ENCODE data around the gene MSTN. TPM values are rescaled to one million over a fixed set of nuclear protein-coding genes. Genes with fewer than 3 reads are reported as not detected.
A peak's percentile ranks its signal among the peaks of the same experiment; 100 is the strongest.

The MSTN gene
- total RNA-seq, 1 donor from 2014 or later = not detected

GRCh38 chr2:190063624-190064023, 1.1 kb upstream of the MSTN start:
- no peaks in the 10 kb centered on the region for H3K9me3 Mint-ChIP-seq (ENCODE audit: unreplicated experiment)
- no peaks in the 10 kb centered on the region for H3K27me3 Mint-ChIP-seq (ENCODE audit: low read depth, unreplicated experiment)
- no peaks in the 10 kb centered on the region for H3K27me3 ChIP-seq (ENCODE audit: insufficient read depth, low read length)
- no peaks in the 10 kb centered on the region for H3K79me2 ChIP-seq (ENCODE audit: insufficient read depth, low read length)
- H3K4me3 Mint-ChIP-seq (ENCODE audit: unreplicated experiment) = no peak overlapping the region
- no peaks in the 10 kb centered on the region for H3K4me1 ChIP-seq (ENCODE audit: insufficient read depth, low read length)
- FAIRE-seq (no peak), DNase-seq (ENCODE audit: low read depth) (no peak)
- H3K9ac ChIP-seq (ENCODE audit: low read length) = no peak overlapping the region
- H3K36me3 ChIP-seq (ENCODE audit: insufficient read depth, low read length) = no peaks in the 10 kb centered on the region
- no peaks in the 10 kb centered on the region for H3K4me1 Mint-ChIP-seq (ENCODE audit: low read depth, unreplicated experiment)
- no peaks in the 10 kb centered on the region for H4K20me1 ChIP-seq (ENCODE audit: insufficient read depth, low read length)
- H2AFZ ChIP-seq (ENCODE audit: low read depth, low read length) = no peak overlapping the region
- no peak for TF ChIP-seq EZH2 (IDR thresholded peaks at IDR 0.05; ENCODE audit: insufficient read depth, low read length)
- no peak for TF ChIP-seq CTCF (IDR thresholded peaks at IDR 0.05; ENCODE audit: insufficient read depth, low read depth, low read length)
- no peak overlapping the region for H3K27ac Mint-ChIP-seq (ENCODE audit: unreplicated experiment)
- H3K36me3 Mint-ChIP-seq (ENCODE audit: low read depth, unreplicated experiment) = no peaks in the 10 kb centered on the region
- no peak overlapping the region for H3K4me3 ChIP-seq (ENCODE audit: insufficient read depth, low read depth, low read length)
- H3K27ac ChIP-seq (ENCODE audit: low read depth, low read length) = no peak overlapping the region
- no peak overlapping the region for H3K4me2 ChIP-seq (ENCODE audit: low read length)
- no peaks in the 10 kb centered on the region for H3K9me3 ChIP-seq (ENCODE audit: insufficient read depth, low read depth, low read length)

- peak overlapping the region; percentile 6 for H2AFZ ChIP-seq (ENCODE audit: low read depth, low read length)
- H3K27me3 ChIP-seq (ENCODE audit: insufficient read depth, low read length) = no peaks in the 10 kb centered on the region
- no peaks in the 10 kb centered on the region for H3K9me3 ChIP-seq (ENCODE audit: insufficient read depth, low read depth, low read length)
- H3K4me3 Mint-ChIP-seq (ENCODE audit: unreplicated experiment) = no peak overlapping the region
- no peak overlapping the region for H3K27ac Mint-ChIP-seq (ENCODE audit: unreplicated experiment)
- no peaks in the 10 kb centered on the region for H3K27me3 Mint-ChIP-seq (ENCODE audit: low read depth, unreplicated experiment)
- H3K9ac ChIP-seq (ENCODE audit: low read length) = no peak overlapping the region
- H3K9me3 Mint-ChIP-seq (ENCODE audit: unreplicated experiment) = no peaks in the 10 kb centered on the region
- H4K20me1 ChIP-seq (ENCODE audit: insufficient read depth, low read length) = no peaks in the 10 kb centered on the region
- no peaks in the 10 kb centered on the region for H3K4me1 ChIP-seq (ENCODE audit: insufficient read depth, low read length)
- peak overlapping the region; percentile 35 for H3K4me2 ChIP-seq (ENCODE audit: low read length)
- DNase-seq (ENCODE audit: low read depth) (no peak), FAIRE-seq (no peak)
- no peak overlapping the region for H3K4me3 ChIP-seq (ENCODE audit: insufficient read depth, low read depth, low read length)
- no peaks in the 10 kb centered on the region for H3K36me3 Mint-ChIP-seq (ENCODE audit: low read depth, unreplicated experiment)
- H3K79me2 ChIP-seq (ENCODE audit: insufficient read depth, low read length) = no peaks in the 10 kb centered on the region
- no peaks in the 10 kb centered on the region for H3K36me3 ChIP-seq (ENCODE audit: insufficient read depth, low read length)
- no peak for TF ChIP-seq EZH2 (IDR thresholded peaks at IDR 0.05; ENCODE audit: insufficient read depth, low read length)
- no peak for TF ChIP-seq CTCF (IDR thresholded peaks at IDR 0.05; ENCODE audit: insufficient read depth, low read depth, low read length)
- no peak overlapping the region for H3K27ac ChIP-seq (ENCODE audit: low read depth, low read length)
- H3K4me1 Mint-ChIP-seq (ENCODE audit: low read depth, unreplicated experiment) = no peaks in the 10 kb centered on the region
These were observed 476 bp downstream of the MSTN start for GRCh38 chr2:190062053-190062452.

GRCh38 chr2:190060626-190061025, 1.9 kb downstream of the MSTN start:
- Histone ChIP-seq H3K27me3 (ENCODE audit: insufficient read depth, low read length) (no peaks in the 10 kb centered on the region), H4K20me1 (ENCODE audit: insufficient read depth, low read length) (no peaks in the 10 kb centered on the region), H3K79me2 (ENCODE audit: insufficient read depth, low read length) (no peaks in the 10 kb centered on the region), H3K9ac (ENCODE audit: low read length) (no peak overlapping the region), H3K36me3 (ENCODE audit: insufficient read depth, low read length) (no peaks in the 10 kb centered on the region), H3K9me3 (ENCODE audit: insufficient read depth, low read depth, low read length) (no peaks in the 10 kb centered on the region), H3K27ac (ENCODE audit: low read depth, low read length) (no peak overlapping the region), H3K4me2 (ENCODE audit: low read length) (no peak overlapping the region), H3K4me3 (ENCODE audit: insufficient read depth, low read depth, low read length) (no peak overlapping the region), H3K4me1 (ENCODE audit: insufficient read depth, low read length) (no peaks in the 10 kb centered on the region), H2AFZ (ENCODE audit: low read depth, low read length) (no peak overlapping the region)
- TF ChIP-seq EZH2 (IDR thresholded peaks at IDR 0.05; ENCODE audit: insufficient read depth, low read length) = no peak
- DNase-seq (ENCODE audit: low read depth) (no peak), FAIRE-seq (no peak)
- no peaks in the 10 kb centered on the region for H3K27me3 Mint-ChIP-seq (ENCODE audit: low read depth, unreplicated experiment)
- no peaks in the 10 kb centered on the region for H3K36me3 Mint-ChIP-seq (ENCODE audit: low read depth, unreplicated experiment)
- H3K4me1 Mint-ChIP-seq (ENCODE audit: low read depth, unreplicated experiment) = no peaks in the 10 kb centered on the region
- H3K4me3 Mint-ChIP-seq (ENCODE audit: unreplicated experiment) = no peak overlapping the region
- H3K27ac Mint-ChIP-seq (ENCODE audit: unreplicated experiment) = no peak overlapping the region
- H3K9me3 Mint-ChIP-seq (ENCODE audit: unreplicated experiment) = no peaks in the 10 kb centered on the region
